LNCAP (cell line): ENCODE data around the gene TPRG1L.

ENCODE experiments used
- CTCF ChIP-seq: fragments of 450-650 bp; IDR thresholded peaks from 2 replicates; pipeline ENCODE4 v1.5.1; 2017; ENCODE audit warnings: mild to moderate bottlenecking

Gene TPRG1L

GRCh38 chr1:3580231-3580630 is 44.6 kb upstream of the TPRG1L start:
- no peak for TF ChIP-seq CTCF

GRCh38 chr1:3581296-3582036 is 43.3 kb upstream of the TPRG1L start:
- TF ChIP-seq CTCF, result no peak

GRCh38 chr1:3584915-3585314 is 39.9 kb upstream of the TPRG1L start:
- no peak for TF ChIP-seq CTCF

GRCh38 chr1:3585940-3586568 is 38.8 kb upstream of the TPRG1L start:
- no peak for TF ChIP-seq CTCF

- TF ChIP-seq CTCF, result no peak
These were observed 37.6 kb upstream of the TPRG1L start for GRCh38 chr1:3586986-3587759.

- no peak for TF ChIP-seq CTCF
These were observed 36.4 kb upstream of the TPRG1L start for GRCh38 chr1:3588395-3588794.

GRCh38 chr1:3590139-3590763 is 34.6 kb upstream of the TPRG1L start:
- TF ChIP-seq CTCF, result no peak
